ENCODE measurements around the gene PLAAT1. TPM values are rescaled to one million over a fixed set of nuclear protein-coding genes. Genes with fewer than 3 reads are reported as not detected.

Gene PLAAT1
- total RNA-seq, 1 donor from 2014 or later: 3.0 TPM

GRCh38 chr3:193270451-193270850 lies 29.4 kb downstream of the PLAAT1 start:
- no peak overlapping the region for H3K4me3 Mint-ChIP-seq
- no peak for DNase-seq (ENCODE audit: extremely low spot score, unreplicated experiment)
- no peaks in the 10 kb centered on the region for H3K4me1 Mint-ChIP-seq (ENCODE audit: unreplicated experiment)
- H3K27ac Mint-ChIP-seq: no peak overlapping the region
- H3K36me3 Mint-ChIP-seq: no peaks in the 10 kb centered on the region
- TF ChIP-seq CTCF (conservative IDR thresholded peaks at IDR 0.05): no peak
- H3K9me3 Mint-ChIP-seq: no peaks in the 10 kb centered on the region
- H3K27me3 Mint-ChIP-seq: no peaks in the 10 kb centered on the region

GRCh38 chr3:193271101-193271840 lies 30.2 kb downstream of the PLAAT1 start:
- no peak for TF ChIP-seq CTCF (conservative IDR thresholded peaks at IDR 0.05)
- Mint-ChIP-seq H3K9me3 (no peaks in the 10 kb centered on the region), H3K27ac (no peak overlapping the region), H3K36me3 (no peaks in the 10 kb centered on the region), H3K4me3 (no peak overlapping the region), H3K27me3 (no peaks in the 10 kb centered on the region), H3K4me1 (ENCODE audit: unreplicated experiment) (no peaks in the 10 kb centered on the region)
- DNase-seq (ENCODE audit: extremely low spot score, unreplicated experiment): no peak

GRCh38 chr3:193292386-193292785 lies 51.4 kb downstream of the PLAAT1 start:
- no peak for TF ChIP-seq CTCF (conservative IDR thresholded peaks at IDR 0.05)
- Mint-ChIP-seq H3K9me3 (peaks cover 5% of the 10 kb centered on the region), H3K27ac (no peak overlapping the region), H3K4me1 (ENCODE audit: unreplicated experiment) (no peaks in the 10 kb centered on the region), H3K27me3 (peaks cover 11% of the 10 kb centered on the region), H3K36me3 (no peaks in the 10 kb centered on the region), H3K4me3 (no peak overlapping the region)
- no peak for DNase-seq (ENCODE audit: extremely low spot score, unreplicated experiment)

- DNase-seq (ENCODE audit: extremely low spot score, unreplicated experiment): no peak
- H3K4me3 Mint-ChIP-seq: no peak overlapping the region
- no peak overlapping the region for H3K27ac Mint-ChIP-seq
- H3K4me1 Mint-ChIP-seq (ENCODE audit: unreplicated experiment): no peaks in the 10 kb centered on the region
- TF ChIP-seq CTCF (conservative IDR thresholded peaks at IDR 0.05): no peak
- H3K36me3 Mint-ChIP-seq: no peaks in the 10 kb centered on the region
- no peaks in the 10 kb centered on the region for H3K9me3 Mint-ChIP-seq
- peaks cover 11% of the 10 kb centered on the region for H3K27me3 Mint-ChIP-seq
These were observed 55.0 kb downstream of the PLAAT1 start for GRCh38 chr3:193295985-193296384.

- H3K27ac Mint-ChIP-seq: no peak overlapping the region
- DNase-seq (ENCODE audit: extremely low spot score, unreplicated experiment): no peak
- TF ChIP-seq CTCF (conservative IDR thresholded peaks at IDR 0.05): no peak
- no peaks in the 10 kb centered on the region for H3K9me3 Mint-ChIP-seq
- H3K4me3 Mint-ChIP-seq: no peak overlapping the region
- H3K36me3 Mint-ChIP-seq: no peaks in the 10 kb centered on the region
- no peaks in the 10 kb centered on the region for H3K4me1 Mint-ChIP-seq (ENCODE audit: unreplicated experiment)
- peaks cover 14% of the 10 kb centered on the region for H3K27me3 Mint-ChIP-seq
These were observed 56.4 kb downstream of the PLAAT1 start for GRCh38 chr3:193297421-193297820.

Measured in type B pancreatic cell (in vitro differentiated cells).